ENCODE data around the gene CACNA2D1.

CACNA2D1 gene

GRCh38 chr7:81919494-81919893, 524.1 kb downstream of the CACNA2D1 start:
- DNase-seq (ENCODE audit: insufficient read length, low spot score): no peak
- no peak for FAIRE-seq

- DNase-seq (ENCODE audit: insufficient read length, low spot score) (no peak), FAIRE-seq (no peak)
These were observed 535.4 kb downstream of the CACNA2D1 start for GRCh38 chr7:81908220-81908619.

DNA sequence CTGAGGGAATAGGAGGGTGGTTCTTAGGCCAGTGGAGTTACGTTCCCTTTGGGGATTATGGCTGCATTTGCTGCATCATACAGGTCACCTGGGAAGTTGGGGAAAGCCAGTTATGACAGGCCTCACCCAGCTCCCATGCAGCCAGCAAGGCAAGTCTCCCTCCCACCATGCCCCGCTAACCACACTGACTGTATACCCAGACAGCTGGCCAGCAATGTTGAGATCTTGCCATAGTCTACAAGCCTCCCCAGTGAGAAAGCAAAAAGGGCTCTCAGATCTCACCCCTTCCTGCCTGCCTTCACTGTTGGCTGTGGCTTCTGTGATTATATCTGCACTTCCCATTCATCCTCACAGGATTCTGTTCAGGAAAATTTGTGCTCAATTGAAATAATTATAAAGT, 540.5 kb downstream of the CACNA2D1 start:
- FAIRE-seq: no peak
- no peak for DNase-seq (ENCODE audit: insufficient read length, low spot score)

- DNase-seq (ENCODE audit: insufficient read length, low spot score): no peak
- no peak for FAIRE-seq
These were observed 541.0 kb downstream of the CACNA2D1 start for GRCh38 chr7:81902536-81902935.

Data from GM19239 (cell line).